ENCODE measurements around the gene OR14C36. TPM values are rescaled to one million over a fixed set of nuclear protein-coding genes. Genes with fewer than 3 reads are reported as not detected.

OR14C36 gene
- polyA plus RNA-seq, 1 of the 3 experiments (the other 2 are of a cell fraction) = not detected

DNA sequence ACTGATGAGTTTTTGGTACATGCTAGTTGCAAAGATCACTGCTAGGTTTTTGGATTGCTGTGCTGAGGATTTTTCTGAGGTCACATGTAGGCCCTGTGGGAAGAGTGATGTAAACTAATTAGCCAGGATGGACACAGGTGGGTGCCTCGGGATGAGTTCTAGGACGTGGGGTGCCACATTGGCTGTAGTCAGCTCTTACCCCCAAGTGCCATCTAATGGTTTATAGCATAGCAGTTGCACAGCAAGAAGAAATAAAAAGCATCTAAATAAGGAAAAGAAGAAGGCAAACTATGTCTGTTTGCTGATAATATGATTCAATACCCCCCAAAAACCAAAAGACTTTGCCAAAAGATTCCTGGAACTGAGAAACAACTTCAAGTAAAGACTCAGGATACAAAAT is 44.5 kb downstream of the OR14C36 start:
- H3K79me2 ChIP-seq (ENCODE audit: insufficient read depth) = no peaks in the 10 kb centered on the region
- POLR2A ChIA-PET = no interaction called here
- H3K36me3 ChIP-seq (replicated peaks in 1 of 2; ENCODE audit: control insufficient read depth in 1 of 2, insufficient read depth in 2 of 2, low read length in 1 of 2) = no peaks in the 10 kb centered on the region
- no peak overlapping the region for H3K4me2 ChIP-seq
- no peaks in the 10 kb centered on the region for H4K20me1 ChIP-seq (ENCODE audit: insufficient read depth)
- H3K4me1 ChIP-seq (ENCODE audit: control insufficient read depth in 1 of 2, insufficient read depth in 2 of 2, low read depth in 1 of 2, low read length in 1 of 2) = no peaks in the 10 kb centered on the region
- H3K4me3 ChIP-seq (ENCODE audit: low read depth in 2 of 2, low read length in 1 of 2) = no peak overlapping the region
- no peak overlapping the region for H2AFZ ChIP-seq (ENCODE audit: low read depth)
- 3% methylated on average over 2 of the region's 2 CpGs for WGBS (ENCODE audit: low lambda C conversion rate)
- DNase-seq = no peak
- H3K9me2 ChIP-seq = no peaks in the 10 kb centered on the region
- H3K27ac ChIP-seq (ENCODE audit: low read depth in 2 of 2, low read length in 1 of 2) = no peak overlapping the region
- H3K27me3 ChIP-seq (ENCODE audit: insufficient read depth) = no peaks in the 10 kb centered on the region
- TF ChIP-seq, protein P1, sequence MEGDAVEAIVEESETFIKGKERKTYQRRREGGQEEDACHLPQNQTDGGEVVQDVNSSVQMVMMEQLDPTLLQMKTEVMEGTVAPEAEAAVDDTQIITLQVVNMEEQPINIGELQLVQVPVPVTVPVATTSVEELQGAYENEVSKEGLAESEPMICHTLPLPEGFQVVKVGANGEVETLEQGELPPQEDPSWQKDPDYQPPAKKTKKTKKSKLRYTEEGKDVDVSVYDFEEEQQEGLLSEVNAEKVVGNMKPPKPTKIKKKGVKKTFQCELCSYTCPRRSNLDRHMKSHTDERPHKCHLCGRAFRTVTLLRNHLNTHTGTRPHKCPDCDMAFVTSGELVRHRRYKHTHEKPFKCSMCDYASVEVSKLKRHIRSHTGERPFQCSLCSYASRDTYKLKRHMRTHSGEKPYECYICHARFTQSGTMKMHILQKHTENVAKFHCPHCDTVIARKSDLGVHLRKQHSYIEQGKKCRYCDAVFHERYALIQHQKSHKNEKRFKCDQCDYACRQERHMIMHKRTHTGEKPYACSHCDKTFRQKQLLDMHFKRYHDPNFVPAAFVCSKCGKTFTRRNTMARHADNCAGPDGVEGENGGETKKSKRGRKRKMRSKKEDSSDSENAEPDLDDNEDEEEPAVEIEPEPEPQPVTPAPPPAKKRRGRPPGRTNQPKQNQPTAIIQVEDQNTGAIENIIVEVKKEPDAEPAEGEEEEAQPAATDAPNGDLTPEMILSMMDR (IDR thresholded peaks at IDR 0.05) = no peak
- TF ChIP-seq FOSL2 (IDR thresholded peaks at IDR 0.05; ENCODE audit: borderline replicate concordance, low read depth) (no peak), EP300 (IDR thresholded peaks at IDR 0.05; ENCODE audit: borderline replicate concordance in 1 of 2, low read depth in 1 of 2, low read length in 1 of 2) (no peak), SIN3A (IDR thresholded peaks at IDR 0.05; ENCODE audit: borderline replicate concordance, low read depth, low read length) (no peak), JUND (IDR thresholded peaks at IDR 0.05) (no peak), MXI1 (IDR thresholded peaks at IDR 0.05; ENCODE audit: low read depth, low read length) (no peak), NRF1 (IDR thresholded peaks at IDR 0.05; ENCODE audit: low read depth, low read length) (no peak), POLR2AphosphoS5 (IDR thresholded peaks at IDR 0.05; ENCODE audit: low read depth, low read length) (no peak)
- TF ChIP-seq, protein P2, sequence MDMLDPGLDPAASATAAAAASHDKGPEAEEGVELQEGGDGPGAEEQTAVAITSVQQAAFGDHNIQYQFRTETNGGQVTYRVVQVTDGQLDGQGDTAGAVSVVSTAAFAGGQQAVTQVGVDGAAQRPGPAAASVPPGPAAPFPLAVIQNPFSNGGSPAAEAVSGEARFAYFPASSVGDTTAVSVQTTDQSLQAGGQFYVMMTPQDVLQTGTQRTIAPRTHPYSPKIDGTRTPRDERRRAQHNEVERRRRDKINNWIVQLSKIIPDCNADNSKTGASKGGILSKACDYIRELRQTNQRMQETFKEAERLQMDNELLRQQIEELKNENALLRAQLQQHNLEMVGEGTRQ (IDR thresholded peaks at IDR 0.05; ENCODE audit: borderline replicate concordance, low read depth, low read length) = no peak
- no peaks in the 10 kb centered on the region for H3F3A ChIP-seq (replicated peaks; ENCODE audit: insufficient read depth)
- no peak overlapping the region for H3K9ac ChIP-seq
- CTCF ChIA-PET = no interaction called here
- no peaks in the 10 kb centered on the region for H3K9me3 ChIP-seq

Other genes starting within 250 kb of the OR14C36 start
- not detected in 2 replicates for gene OR2M5, start 203.6 kb upstream of the OR14C36 start, polyA plus RNA-seq (2012; rRNA removed)
- gene OR2M2, start 174.0 kb upstream of the OR14C36 start, polyA plus RNA-seq (2012; rRNA removed) = not detected in 2 replicates
- not detected in 2 replicates for gene OR2M3, start 151.5 kb upstream of the OR14C36 start, polyA plus RNA-seq (2012; rRNA removed)
- not detected in 2 replicates for gene OR2M4, start 117.4 kb upstream of the OR14C36 start, polyA plus RNA-seq (2012; rRNA removed)
- 0.07 TPM in 1 of 2 replicates, not detected in the other for gene OR2T33, start 70.8 kb upstream of the OR14C36 start, polyA plus RNA-seq (2012; rRNA removed)
- gene OR2T12, start 45.4 kb upstream of the OR14C36 start, polyA plus RNA-seq (2012; rRNA removed) = not detected in 2 replicates
- gene OR2M7, start 24.2 kb upstream of the OR14C36 start, polyA plus RNA-seq (2012; rRNA removed) = not detected in 2 replicates
- not detected in 2 replicates for gene OR2T4, start 12.9 kb downstream of the OR14C36 start, polyA plus RNA-seq (2012; rRNA removed)
- gene OR2T6, start 27.0 kb downstream of the OR14C36 start, polyA plus RNA-seq (2012; rRNA removed) = not detected in 2 replicates
- gene OR2T1, start 54.3 kb downstream of the OR14C36 start, polyA plus RNA-seq (2012; rRNA removed) = not detected in 2 replicates
- not detected in 2 replicates for gene OR2T2, start 96.9 kb downstream of the OR14C36 start, polyA plus RNA-seq (2012; rRNA removed)
- gene OR2T3, start 124.6 kb downstream of the OR14C36 start, polyA plus RNA-seq (2012; rRNA removed) = not detected in 2 replicates
- gene OR2T5, start 139.8 kb downstream of the OR14C36 start, polyA plus RNA-seq (2012; rRNA removed) = not detected in 2 replicates
- gene OR2G6, start 159.3 kb downstream of the OR14C36 start, polyA plus RNA-seq (2012; rRNA removed) = not detected in 2 replicates
- gene OR2T29, start 214.0 kb downstream of the OR14C36 start, polyA plus RNA-seq (2012; rRNA removed) = not detected in 2 replicates
- not detected in 2 replicates for gene OR2T34, start 226.0 kb downstream of the OR14C36 start, polyA plus RNA-seq (2012; rRNA removed)
- gene OR2T10, start 248.9 kb downstream of the OR14C36 start, polyA plus RNA-seq (2012; rRNA removed) = not detected in 2 replicates